HG03442 (cell line): Measurements from ENCODE around the gene RFFL.
"Not testable (repeated sequence)": the region's sequence is repeated elsewhere in the genome, so short reads cannot be mapped to it uniquely, and the experiment has no call there.

Experiments
- ATAC-seq: cut with Tn5 transposase; IDR thresholded peaks from one replicate; pipeline ENCODE4 v1.9.1; 2021; ENCODE audit warnings: mild to moderate bottlenecking, moderate library complexity; ENCODE audit not compliant: unreplicated experiment

Gene RFFL

DNA sequence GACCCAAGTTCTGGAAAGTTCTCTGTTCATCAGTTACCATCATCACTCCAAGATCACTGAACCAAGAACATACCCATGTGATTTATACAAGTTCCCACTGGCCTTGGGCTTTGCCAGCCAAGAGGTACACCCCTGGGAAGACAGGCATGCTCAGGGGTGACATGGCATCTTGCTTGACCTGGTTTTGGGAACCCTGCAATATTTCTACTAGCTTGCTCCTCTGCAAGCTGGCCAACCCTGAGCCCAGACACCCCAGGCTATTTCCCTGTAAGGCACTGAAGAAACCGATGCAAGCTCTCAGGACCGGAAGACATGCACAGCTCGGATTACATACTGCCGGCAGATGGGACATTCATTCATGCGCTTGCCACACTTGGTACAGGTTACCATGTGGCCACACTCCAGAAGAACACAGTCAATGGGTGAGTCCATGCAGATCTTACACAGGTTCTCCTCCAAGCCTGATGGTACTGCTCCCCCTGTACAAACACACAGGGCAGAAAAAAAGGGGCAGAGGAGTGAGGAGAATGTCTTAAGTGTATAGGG is 51.8 kb downstream of the RFFL start:
- ATAC-seq = no peak

DNA sequence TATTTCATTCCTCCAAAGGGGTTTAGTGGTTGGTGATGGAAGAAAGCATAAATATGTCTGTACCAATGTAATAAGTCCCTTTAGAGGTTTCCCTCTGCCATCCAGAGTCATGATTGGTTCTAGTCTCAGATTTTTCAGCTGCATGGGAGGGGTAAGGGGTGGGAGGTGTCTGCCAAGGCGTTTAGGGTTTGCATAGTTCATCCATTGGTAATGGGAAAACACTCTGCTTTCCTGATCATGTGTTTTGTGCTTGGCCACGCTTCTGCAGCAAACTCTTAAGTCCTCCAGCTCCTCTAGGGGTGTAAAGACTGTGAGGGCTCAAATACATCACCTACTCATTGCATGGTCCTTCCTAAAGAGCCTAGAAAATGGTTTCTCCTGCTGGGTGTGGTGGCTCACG is 53.4 kb downstream of the RFFL start:
- ATAC-seq = no peak

DNA sequence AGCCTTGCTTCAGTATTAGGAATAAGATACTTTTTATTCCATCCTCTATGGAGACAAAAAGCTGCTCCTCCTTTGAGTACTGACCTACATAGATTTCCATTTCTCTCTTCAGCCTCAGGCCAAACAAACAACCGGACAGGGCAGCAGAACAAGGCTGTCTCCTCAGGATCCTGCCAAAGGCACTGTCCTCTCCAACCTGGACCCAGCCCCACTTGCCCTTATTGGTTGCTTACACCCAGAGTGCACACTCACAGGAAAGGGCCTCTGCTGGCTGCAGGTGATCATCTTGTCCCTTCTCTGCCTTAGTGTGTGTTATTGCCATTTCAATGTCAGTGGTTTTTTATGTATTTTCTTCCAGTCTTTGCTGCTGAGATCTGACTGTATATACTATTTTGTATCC is 56.5 kb downstream of the RFFL start:
- ATAC-seq = no peak

- ATAC-seq = no peak
Measured at GRCh38 chr17:35006345-35006744, 57.2 kb downstream of the RFFL start.

DNA sequence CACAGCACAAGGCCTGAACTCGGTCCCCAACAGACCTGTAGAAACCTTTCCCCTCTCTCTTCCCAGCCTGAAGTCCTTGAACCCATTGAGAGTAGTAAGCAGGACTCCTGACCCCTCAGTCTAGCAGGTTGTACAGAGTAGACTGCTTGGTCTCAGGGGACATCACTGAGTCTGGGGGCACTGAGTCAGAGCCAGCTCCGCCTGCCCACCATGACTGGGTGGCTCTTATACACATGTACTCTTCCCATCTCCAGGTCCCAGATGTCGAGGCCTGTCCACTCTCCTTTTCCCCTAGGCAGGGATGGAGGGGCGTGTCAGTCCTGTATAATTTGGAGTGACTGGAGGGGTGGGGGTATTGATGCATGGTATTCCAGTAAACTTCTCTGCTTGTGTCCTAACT is 59.7 kb downstream of the RFFL start:
- ATAC-seq = no peak

DNA sequence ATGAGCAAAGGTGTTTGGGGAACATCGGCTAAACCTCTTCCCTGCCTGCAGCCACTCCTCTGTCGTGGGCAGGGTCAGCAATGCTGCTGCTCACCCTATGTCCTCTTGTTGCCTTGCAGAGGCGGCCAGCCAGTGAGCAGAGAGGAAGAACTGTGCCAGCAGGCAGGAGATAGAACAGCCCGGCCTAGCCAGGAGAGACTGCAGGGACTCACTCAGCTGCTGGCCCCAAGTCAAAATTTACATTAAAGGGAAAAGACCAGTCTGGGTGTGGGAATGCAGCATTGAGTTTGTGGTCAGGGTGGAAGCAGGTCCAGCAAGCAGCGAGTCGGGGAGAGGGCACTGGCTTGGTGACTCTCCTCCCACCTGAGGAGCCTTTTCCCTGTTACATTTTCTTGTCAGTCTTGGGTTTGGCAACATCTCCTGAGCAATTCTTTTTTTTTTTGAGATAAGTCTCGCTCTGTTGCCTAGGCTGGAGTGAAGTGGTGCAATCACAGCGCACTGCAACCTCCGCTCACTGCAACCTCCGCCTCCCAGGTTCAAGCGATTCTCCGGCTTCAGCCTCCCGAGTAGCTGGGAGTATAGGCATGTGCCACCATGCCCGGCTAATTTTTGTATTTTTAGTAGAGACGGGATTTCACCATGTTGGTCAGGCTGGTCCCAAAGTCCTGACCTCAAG is 60.5 kb downstream of the RFFL start:
- no peak for ATAC-seq

DNA sequence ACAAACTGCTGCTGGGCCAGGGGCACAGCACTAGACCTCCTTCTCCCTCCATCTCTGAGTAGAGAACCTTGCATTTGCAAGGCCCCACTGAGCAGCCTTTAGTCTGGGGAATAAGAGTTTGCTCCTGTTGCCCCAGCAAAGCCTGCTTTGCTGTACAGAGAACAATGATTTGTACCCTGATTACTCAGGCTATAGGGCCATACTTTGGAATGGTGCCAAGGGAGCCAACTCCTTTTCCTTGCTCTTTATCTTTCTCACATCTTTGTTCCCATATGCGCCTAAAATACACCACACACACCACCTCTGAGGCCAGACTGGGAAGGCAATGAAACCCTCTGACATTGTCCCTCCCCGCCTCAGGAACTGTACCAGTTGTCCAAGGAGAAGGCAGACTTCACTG is 62.0 kb downstream of the RFFL start:
- no peak for ATAC-seq

DNA sequence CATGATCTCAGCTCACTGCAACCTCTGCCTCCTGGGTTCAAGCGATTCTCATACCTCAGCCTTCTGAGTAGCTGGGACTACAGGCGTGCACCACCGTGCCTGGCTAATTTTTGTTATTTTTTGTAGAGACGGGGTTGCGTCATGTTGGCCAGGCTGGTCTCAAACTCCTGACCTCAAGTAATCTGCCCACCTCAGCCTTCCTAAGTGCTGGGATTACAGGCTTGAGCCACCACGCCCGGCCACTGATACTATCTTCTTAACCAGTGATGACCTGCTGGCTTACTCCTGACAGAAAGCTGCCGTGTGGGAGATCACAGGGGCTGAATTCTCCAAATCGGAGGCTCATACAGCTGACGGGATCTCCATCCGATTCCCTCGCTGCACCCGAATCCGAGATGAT is 62.5 kb downstream of the RFFL start:
- not testable (repeated sequence) for ATAC-seq

DNA sequence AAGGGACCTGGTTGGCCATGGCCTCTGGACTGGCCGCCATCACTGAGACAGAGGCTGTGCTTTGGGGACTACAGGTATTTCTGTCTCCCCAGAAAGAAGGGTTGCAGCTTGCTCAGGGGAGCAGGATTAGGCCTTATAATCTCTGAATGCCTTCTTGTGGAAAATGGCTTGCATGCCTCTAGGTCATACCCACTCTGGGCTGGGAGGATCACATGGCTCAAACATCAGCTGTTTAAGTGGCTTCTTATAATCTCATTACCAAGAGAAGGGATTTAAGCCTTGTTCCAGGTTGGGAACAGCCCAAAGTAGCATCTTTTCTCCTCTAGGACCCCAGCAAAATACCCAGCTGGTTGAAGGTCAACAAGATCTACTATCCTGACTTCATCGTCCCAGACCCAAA is 64.1 kb downstream of the RFFL start:
- no peak for ATAC-seq

DNA sequence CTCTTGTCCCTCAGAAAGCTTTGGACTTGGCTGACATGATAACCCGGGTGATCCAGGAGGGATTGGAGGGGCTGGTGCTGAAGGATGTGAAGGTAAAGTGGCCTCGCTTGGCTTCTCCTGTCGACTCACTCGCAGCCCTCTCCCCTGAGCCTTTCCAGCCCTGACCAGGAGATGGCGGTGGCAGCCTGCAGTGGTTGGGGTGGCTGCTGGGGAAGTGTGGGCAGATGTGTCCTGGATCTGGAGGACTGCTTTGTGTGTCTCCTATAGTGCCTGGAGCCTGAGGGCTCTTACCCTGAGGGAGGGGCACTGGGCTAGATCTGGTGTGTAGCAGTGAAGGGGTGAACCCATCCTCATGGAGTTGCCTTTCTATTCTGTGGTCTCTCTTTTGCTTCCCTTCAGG is 65.3 kb downstream of the RFFL start:
- ATAC-seq = no peak

GRCh38 chr17:34997355-34997862 is 66.1 kb downstream of the RFFL start:
- ATAC-seq = no peak

- no peak for ATAC-seq
Measured at GRCh38 chr17:34996422-34997285, 66.9 kb downstream of the RFFL start.

DNA sequence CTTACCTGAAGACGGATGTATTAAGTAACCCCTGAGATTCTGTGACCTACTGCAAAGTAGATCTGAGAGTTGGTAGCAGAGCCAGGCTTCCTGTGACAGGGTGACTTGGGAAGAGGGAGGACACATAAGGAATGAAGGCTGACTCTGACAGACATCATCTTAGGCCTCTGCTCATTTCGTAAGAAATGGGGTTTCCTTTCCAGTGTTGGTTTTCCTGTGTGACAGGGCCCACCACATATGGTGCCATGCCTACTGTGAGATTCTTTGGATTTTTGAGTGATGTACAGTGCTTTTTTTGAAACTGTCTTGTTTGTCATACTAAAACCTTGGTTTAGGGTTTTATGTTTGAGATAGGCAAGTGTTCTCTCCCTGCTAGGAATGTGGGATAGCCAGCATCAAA is 70.5 kb downstream of the RFFL start:
- no peak for ATAC-seq

DNA sequence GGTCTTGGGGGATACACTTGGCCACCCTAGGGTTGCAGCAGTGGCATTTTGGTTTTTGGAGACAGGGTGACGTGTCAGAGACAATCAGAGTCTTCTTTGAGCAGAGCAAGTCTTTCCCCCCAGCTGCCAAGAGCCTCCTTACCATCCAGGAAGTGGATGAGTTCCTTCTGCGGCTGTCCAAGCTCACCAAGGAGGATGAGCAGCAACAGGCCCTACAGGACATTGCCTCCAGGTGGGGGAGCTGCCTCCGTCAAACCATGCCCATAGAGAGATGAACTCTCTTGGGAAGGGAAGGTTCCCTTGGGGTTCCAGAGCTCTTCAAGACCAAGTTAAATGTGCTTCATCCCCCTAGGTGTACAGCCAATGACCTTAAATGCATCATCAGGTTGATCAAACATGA is 71.9 kb downstream of the RFFL start:
- ATAC-seq = no peak

- ATAC-seq = no peak
Measured at GRCh38 chr17:34990921-34991365, 72.6 kb downstream of the RFFL start.

DNA sequence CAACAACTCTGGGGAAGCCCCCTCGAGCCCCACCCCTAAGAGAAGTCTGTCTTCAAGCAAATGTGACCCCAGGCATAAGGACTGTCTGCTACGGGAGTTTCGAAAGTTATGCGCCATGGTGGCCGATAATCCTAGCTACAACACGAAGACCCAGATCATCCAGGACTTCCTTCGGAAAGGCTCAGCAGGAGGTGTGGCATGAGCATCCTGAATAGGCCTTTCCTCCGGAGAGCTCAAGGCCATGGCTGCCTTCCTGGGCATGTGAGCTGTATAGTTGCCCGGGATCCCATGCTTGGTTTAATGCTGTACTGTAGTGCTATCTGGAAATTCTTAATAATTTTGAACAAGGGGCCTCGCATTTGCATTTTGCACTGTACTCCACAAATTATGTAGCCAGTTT is 74.0 kb downstream of the RFFL start:
- no peak for ATAC-seq

DNA sequence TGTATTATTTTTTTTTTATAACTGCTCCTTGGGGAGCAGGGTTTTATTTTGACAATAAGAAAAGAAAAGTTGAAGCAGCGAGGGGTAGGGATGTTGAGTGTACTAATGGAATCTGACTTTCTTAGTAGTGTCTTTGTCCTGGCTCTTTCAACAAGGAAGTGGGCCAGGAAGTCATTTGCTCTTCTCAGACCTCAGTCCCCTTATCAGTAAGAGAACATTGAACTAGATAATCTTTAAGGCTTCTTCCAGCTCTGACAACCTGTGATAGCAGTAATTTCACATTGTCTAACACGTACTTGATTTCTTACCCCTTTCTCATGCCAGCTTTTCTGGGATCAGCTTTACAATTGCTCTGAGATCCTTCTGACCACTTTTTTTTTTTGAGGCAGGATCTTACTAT is 74.9 kb downstream of the RFFL start:
- no peak for ATAC-seq

GRCh38 chr17:34987232-34987631 is 76.3 kb downstream of the RFFL start:
- no peak for ATAC-seq

GRCh38 chr17:34981538-34982241 is 81.8 kb downstream of the RFFL start:
- no peak for ATAC-seq

GRCh38 chr17:34980681-34981537 is 82.6 kb downstream of the RFFL start:
- ATAC-seq = peak; percentile 70
